Measurements from ENCODE around the gene PCSK6.

Gene PCSK6

DNA sequence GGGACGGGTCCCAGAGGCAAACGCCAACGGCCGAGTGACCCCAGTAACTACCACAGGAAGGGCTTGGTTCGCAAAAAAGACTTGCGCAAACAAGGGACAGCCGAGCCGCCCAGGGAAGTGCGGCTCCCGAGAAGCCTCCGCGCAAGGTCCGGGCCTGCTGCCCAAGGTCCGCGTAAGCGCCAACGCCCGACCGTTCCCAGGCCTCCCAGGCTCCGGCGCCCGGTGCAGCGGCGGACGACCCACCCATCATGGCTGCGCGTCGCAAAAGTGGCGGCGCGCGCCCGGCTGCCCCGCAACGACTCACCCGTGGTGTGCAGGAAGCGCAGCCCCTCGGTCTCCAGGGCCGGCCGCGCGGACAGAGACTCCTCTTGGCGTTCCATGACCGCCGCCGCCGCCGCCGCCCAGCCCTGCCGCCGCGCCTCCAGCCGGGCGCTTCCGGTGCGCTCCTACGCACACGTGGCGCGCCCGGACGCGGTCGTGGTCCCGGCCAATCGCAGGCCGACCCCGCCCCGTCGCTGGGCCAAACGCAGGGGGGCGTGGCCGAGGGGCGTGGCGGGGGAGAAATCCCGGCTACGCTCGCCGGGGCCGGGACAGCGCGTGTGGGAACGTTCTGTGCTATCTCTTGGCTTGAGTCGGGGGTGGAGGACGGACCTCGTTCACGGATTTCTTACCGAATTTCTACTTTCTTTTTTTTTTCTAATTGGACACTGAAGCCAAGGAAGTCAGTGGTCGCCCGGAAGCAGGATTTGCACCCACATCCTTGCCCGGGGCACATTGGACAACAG is 212.3 kb downstream of the PCSK6 start, which contains the start of gene SELENOS:
SELENOS (minus strand) TSS at position 448 of the 785 bp plus-strand sequence; CDS start at position 380, 68 bp downstream.
- peak; percentile 77 to 89 (median 85) for DNase-seq (ENCODE audit: low read depth in 3 of 3)

DNA sequence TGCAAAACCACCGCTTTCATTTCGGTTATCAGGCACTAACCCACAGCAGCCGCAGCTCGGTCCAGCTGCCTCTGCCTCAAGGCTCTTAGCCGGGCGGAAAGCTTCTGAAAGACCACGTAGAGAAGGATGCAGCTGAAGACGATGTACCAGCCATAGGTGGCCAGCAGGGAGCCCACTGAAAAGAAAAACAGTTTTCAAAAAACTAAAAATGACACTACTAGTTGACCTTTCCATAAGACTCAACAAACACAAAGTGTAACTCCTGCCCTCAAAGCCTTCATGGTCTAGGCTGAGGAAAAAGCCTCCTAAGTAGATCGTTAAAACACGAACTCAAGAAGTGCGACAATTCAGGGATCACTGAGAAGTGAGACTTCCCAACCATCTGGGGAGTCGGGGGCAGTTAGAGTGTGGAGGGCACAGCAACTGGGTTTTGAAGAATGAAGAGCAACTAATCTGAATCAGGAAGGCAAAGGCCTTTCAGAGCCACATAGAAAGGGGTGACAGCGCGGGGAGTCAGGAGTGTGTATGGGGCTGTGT is 212.9 kb downstream of the PCSK6 start:
- DNase-seq (ENCODE audit: low read depth in 3 of 3), result no peak

DNA sequence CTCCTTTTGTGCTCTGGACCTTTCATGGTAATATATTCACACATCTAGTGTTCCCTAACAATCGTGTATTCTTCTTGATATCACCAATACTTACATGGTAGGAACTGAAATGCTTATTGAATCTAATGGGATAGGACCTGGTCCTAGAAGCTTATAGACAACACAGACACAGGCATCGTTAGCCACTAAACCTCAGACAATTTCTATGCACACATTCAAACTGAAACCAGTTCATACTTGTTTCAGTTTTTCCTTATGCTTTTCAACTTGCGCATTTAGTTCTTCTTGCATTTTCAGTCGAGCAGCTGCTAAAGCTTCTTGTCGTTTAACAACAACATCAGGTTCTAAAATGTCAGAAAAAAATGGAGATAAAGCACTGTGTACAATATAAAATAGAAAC is 214.5 kb downstream of the PCSK6 start:
- DNase-seq (ENCODE audit: low read depth in 3 of 3), result no peak

DNA sequence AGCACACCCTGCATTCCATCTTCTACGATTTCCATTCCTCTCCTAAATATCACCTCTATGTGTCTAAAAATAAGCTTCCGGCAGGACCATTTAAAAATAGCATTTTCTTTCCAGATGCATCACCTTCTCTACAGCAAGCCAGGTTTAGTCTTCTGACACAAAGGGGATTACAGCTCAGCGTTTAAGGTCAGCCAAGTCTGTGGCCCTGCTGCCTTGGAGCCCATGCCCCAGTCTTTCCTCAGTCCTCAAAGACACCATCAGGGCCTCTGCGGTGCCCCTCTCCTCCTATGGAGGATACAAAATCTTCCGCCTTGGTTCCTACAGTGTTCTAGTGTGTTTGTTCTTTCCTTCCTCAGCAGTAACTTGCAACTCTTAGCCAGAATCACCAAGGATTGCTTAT is 216.0 kb downstream of the PCSK6 start:
- no peak for DNase-seq (ENCODE audit: low read depth in 3 of 3)

DNA sequence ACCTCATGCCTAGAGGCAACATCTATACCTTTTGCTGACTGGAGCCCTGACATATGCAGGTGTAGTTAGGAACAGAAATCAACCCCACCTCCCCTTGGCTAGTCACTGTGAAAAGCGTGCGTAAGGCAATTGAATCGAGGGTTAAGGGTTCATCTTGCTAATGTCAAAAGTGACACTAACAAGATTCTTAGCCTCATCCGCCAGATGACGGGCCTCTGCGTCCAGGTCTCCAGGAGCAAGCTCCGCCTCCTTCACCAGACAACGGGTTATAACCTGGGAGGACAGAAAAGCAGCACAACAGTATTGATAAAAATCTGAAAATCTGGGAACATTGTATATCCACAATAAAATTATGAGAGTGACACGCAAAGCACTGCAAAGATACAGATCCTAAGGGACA is 216.9 kb downstream of the PCSK6 start:
- no peak for DNase-seq (ENCODE audit: low read depth in 3 of 3)

DNA sequence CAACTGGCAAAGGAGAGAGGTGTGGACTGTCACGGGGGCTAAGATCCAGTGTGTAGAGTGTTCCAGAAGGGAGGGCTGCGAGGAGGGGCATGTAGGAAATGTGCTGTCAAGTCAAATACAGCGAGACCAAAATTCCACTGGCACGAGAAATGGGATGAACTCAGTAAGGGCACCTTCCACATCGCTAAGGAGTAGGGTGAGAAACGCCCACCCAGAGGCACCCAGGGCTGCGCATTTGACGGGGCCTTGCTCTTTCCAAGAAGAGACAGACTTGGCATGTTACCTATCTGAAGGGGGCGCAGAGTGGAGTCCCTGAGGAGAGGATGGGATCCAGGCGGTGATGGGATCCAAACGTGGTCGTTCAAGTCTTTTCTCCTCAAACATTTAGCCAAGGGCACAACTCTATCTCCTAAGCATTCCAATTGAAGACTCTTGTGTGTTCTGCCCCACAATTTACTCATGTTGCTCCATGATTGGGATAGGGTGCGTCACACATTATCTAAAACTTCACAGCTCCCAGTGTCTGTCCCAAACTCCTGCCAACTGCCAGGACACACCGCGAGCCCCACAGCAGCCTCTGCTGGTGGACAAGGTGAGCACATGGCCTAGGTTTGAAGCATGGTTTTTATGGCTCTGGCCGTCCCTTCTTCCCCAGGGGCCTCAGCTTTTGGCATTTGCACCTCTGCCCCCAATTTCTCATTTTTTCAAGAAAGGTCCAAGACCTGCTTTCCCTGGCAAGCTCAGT is 219.9 kb downstream of the PCSK6 start:
- no peak for DNase-seq (ENCODE audit: low read depth in 3 of 3)

DNA sequence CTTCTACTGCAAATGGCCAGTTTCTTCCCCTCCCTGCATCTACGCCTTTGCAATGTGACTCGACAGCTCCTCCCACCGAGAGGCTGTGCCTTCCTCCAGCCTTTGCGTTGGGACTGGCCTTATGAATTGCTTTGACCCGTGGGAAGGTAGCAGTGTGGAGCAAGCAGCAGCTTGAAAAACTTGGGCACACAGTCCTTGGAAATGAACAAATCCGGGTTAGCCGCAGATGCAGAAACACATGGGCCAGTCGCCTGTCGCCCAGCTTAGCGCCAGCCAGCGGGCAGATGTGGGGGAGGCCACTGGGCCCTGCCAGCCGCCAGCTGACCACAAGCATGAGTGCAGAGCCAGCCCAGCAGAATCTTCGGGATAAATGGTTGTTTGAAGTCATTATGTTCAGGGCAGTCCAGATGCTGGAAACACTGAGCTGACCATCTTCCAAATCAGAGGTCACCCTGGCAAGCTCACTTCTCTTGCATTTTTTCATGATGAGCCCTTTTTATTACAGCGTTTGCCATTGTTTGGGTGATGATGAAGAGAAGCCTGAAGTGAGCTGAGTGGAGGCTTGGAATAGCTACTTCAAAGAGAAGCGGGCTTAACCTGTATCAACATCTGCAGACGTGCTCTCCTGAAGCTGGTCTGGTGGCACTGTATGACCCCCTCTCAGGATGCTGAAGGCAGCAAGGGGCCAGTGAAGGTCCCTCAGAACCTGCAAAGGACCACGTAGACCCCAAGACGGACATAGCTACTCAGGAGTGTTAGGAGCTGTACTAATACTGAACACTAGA is 222.0 kb downstream of the PCSK6 start:
- DNase-seq (ENCODE audit: low read depth in 3 of 3), result no peak

DNA sequence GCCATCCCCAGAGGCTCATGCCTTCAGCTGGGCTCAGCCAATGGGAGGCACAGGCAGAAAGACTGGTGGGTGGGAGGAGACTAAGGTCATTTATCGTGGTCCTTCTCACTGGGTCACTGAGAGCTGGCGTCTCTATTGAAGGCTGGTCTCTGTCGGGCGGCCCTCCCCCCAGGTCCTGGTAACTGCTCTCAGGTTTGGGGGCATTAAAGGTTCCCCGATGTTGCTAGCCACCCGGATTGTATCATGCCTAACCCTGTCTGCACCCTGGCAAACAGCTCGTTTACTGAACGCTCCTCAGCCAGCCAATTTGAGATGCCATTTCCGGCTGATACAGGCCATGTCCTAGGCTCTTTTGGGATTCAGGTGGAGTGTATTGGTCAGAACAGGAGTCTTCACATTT is 222.7 kb downstream of the PCSK6 start:
- no peak for DNase-seq (ENCODE audit: low read depth in 3 of 3)

DNA sequence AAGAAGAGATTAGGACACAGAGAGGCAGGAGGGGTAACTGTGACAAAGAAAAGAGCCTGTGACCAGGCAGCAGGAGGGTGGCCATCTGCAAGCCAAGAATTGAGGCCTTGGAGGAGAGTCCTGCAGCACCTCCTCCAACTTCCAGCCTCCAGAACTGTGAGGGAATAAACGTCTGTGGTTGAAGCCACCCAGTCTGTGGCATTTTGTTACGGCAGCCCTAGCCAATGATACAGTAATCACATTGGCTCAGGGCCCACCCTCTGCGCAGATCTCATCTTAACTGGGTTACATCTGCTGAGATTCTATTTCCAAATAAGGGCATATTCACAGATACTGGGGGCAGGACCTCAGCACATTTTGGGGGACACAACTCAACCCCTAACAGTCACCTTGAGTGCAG is 223.5 kb downstream of the PCSK6 start:
- no peak for DNase-seq (ENCODE audit: low read depth in 3 of 3)

DNA sequence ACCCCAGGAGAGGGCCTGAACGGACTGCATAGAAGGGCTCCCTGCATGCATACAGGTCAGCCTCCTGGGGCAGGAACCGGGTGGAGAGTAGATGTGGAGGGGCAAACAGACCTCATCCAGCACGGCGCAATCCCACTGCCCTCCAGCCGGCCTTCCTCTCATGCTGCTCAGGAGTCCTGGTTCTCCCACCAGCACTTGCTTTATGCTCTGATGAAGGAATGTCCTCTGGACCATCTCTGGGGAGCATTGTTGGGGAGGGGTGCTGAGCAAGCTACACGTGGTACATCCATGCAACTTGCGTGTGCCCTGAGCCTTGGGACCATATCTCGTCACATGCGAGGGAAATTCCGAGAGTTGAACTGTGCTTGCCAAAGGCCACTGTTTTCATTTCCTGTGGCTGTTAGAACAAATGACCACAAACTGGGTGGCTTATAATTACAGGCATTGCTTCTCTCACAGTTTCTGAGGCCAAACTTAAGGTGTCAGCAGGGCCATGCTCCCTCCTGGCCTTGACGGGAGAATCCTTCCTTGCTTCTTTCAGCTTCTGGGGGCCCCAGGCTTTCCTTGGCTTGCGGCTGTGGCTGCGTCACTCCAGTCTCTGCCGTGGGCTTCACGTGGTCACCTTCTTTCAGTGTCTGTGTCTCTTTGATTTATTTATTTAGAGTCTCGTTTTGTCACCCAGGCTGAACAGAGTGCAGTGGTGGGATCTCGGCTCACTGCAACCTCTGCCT is 224.4 kb downstream of the PCSK6 start:
- no peak for DNase-seq (ENCODE audit: low read depth in 3 of 3)

DNA sequence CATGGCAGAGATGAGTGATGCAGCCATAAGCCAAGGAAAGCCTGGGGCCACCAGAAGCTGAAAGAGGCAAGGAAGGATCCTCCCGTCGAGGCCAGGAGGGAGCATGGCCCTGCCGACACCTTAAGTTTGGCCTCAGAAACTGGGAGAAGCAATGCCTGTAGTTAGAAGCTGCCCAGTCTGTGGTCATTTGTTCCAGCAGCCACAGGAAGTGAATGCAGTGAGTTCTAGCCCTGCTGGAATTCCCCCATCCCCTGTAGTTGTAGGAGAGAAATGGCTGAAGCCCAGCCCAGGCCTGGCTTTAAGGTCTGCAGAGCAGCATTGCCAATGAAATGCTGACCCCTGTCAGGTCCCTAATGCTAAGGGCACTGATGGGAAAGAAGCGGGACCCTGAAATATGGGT is 225.5 kb downstream of the PCSK6 start:
- no peak for DNase-seq (ENCODE audit: low read depth in 3 of 3)

DNA sequence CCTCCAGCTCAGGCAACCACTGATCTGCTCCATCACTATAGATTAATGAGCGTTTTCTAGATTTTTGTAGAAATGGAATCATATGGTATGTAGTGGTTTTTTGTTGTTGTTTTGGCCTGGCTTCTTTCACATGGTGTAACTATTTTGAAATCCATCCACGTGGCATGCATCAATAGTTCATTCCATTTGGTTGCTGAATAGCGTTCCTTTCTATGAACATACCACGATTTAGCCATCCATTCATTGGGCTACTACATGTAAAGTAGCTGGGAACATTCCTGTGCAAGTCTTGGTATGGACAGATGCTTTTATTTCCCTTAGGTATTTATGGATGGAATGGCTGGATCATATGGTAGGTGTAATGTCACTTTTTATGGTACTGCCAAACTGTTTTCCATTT is 227.0 kb downstream of the PCSK6 start:
- no peak for DNase-seq (ENCODE audit: low read depth in 3 of 3)

DNA sequence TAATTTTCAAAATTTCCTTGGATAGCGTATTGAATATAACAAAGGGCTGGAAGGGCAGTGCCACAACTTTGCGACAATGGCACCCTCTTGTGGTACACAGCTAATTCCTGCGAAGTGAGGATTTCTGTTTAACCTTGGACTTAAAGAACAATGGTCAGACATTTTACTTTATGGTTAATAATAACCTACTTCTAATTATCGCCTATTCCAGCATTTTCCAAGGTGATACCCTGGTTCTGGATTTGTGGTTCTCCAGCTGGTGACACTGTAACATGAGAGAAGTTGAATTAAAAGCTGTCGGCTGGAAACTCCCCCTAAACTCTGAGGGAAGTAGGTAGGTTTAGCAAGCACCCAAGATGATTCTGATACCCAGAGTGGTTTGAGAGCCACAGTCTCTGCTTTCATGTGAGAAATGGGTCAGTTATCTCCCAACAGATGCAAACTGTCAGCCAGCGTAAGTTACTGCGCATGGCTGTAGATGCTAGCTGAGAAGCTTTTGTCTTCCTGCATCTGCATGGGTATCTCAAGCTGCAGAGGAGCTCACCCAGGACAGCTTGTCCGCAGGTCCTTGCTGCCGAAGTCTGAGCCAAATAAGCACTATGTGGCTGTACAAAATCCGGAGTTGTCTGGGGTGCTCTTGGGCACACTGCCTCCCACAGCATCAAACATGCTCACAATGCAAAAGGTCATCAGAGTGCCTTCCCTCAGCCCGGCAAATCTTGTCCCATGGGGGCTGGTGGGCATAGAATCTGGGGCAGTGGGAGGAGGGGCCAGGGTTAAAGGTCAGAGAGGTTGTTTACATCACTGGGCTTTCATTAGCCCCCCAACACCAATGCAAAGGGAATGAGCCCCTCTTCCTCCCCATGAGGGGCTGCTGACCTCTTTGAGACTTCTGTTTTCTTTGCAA is 231.0 kb downstream of the PCSK6 start:
- no peak for DNase-seq (ENCODE audit: low read depth in 3 of 3)

DNA sequence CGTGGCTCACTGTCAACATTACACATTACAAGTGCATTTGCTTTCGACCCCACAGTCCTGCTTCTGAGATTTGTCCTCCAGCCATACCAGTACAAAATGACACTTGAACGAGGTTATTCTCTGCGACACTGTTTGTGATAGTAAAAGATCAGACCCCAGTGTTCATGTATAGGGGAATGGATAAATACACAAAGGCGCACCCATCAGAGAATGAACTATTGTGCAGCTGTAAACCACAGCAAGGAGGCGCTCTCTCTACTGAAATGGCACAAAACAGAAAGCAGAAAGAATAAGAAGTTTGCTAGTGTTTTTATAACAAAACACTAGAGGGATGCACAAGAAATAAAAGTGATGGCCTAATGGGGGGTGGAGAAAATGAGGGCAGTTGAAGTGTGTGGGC is 232.8 kb downstream of the PCSK6 start:
- no peak for DNase-seq (ENCODE audit: low read depth in 3 of 3)

DNA sequence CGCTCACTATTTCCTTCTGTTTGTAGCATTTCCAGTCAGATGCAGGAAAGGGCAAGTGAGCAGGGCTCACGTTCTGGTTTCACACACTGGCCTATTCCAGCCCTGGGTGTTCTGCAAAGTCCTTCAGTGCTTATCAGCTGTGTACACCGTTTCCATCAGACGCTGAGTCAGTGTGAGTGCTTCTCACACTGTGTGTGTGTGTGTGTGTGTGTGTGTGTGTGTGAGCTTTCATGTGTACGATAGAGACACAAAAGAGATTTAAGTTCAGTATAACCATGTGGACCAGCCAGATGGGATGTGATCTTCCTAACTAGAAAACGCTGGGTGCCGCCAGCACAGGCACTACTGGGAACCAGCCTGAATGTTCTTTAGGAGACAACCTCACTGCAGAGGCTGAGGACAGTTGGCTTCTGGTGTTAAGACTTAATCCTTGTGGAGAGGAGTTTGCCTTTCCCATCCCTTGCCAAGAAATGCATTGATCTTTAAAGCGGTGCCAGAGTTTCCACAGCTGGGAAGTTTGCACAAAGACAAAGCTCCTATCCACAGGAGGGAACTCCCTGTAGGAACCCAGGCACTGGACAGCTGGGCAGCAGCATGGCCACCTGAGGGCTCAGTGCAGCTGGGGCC is 233.8 kb downstream of the PCSK6 start:
- no peak for DNase-seq (ENCODE audit: low read depth in 3 of 3)

DNA sequence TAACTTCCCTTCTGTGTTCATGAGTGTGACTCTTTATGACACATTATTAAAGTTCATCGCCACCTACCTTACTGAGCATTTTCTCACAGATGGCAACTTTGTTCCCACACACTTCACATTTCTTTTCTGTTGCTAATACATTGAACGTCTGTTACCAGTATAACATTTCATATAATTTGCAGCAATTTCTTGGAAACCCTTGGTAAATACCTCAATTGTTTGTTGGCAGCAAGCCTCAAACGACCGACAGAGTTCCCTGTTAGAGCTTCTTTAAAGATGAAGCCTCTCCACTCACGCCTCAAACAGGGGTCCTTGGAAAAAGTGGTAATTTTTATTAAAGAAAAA is 234.5 kb downstream of the PCSK6 start:
- DNase-seq (ENCODE audit: low read depth in 3 of 3), result no peak

DNA sequence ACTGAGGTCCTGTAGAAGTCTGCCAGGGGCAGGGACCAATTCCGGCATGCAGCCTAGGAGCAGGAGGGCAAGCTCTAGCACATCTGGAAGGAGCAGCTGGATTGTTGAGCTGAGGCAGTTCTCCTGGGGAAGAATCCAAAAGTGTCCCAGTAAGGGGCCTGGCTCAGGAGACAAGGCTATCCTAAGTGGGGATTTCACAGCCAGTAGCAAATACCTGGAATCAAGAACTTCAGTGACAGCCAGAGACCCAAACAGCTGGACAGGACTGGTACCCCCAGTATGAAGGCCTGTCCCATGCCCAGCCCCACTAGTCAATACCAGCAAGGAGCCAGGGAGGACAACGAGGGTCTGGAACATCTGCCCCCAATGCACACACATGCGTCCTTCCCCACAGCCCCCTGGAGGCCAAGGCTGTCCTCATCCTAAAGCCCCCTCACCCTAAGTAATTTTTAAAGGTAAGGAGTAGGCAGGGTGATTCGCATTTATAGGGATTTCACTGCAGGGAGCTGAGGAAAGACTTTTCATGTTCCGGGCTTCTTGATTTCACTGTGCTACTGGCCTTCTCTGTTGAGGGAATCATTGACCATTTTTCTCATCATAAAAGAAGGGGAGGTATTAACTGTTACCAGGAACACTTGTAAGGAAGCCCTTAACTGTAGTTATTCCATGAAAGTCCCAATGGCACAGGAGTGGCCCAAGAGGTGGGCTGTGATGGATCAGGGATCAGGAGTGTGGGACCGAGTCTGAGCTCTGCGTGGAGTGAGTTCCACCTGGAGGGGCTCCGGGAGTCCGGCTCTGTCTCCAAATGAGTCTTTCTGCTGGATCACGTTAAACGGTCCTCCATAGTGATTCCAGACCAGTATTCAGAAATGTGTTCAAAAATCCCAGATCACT is 235.1 kb downstream of the PCSK6 start:
- no peak for DNase-seq (ENCODE audit: low read depth in 3 of 3)
